GM19023 (cell line): ENCODE results near the gene FLG.
"Not testable (repeated sequence)": the region's sequence is repeated elsewhere in the genome, so short reads cannot be mapped to it uniquely, and the experiment has no call there.

Experiments used
- ATAC-seq: cut with Tn5 transposase; IDR thresholded peaks from one replicate; pipeline ENCODE4 v1.9.1; 2021; ENCODE audit warnings: mild to moderate bottlenecking, moderate library complexity; ENCODE audit not compliant: unreplicated experiment

Gene FLG

GRCh38 chr1:152325111-152325510 is at the start of gene FLG:
Gene FLG (minus strand): TSS chr1:152325239. CDS start chr1:152315456, 9,783 bp downstream.
- no peak for ATAC-seq

GRCh38 chr1:152374451-152374850 is 49.4 kb upstream of the FLG start:
- no peak for ATAC-seq

GRCh38 chr1:152372672-152373071 is 47.6 kb upstream of the FLG start:
- no peak for ATAC-seq

- ATAC-seq = no peak
Measured at GRCh38 chr1:152367436-152367835, 42.4 kb upstream of the FLG start.

GRCh38 chr1:152359906-152360305 is 34.9 kb upstream of the FLG start, which contains the start of gene FLG2:
Gene FLG2 (minus strand): TSS chr1:152360006. CDS start chr1:152358884, 1,122 bp downstream.
- ATAC-seq = no peak

GRCh38 chr1:152356736-152357135 is 31.7 kb upstream of the FLG start:
- no peak for ATAC-seq

GRCh38 chr1:152349611-152350010 is 24.6 kb upstream of the FLG start:
- ATAC-seq = no peak

GRCh38 chr1:152348447-152348846 is 23.4 kb upstream of the FLG start:
- no peak for ATAC-seq

- ATAC-seq = no peak
Measured at GRCh38 chr1:152347116-152347728, 22.2 kb upstream of the FLG start.

GRCh38 chr1:152344438-152344837 is 19.4 kb upstream of the FLG start:
- ATAC-seq = no peak

GRCh38 chr1:152343006-152343405 is 18.0 kb upstream of the FLG start:
- no peak for ATAC-seq

GRCh38 chr1:152335399-152335798 is 10.4 kb upstream of the FLG start:
- ATAC-seq = no peak

GRCh38 chr1:152328801-152329391 is 3.9 kb upstream of the FLG start:
- no peak for ATAC-seq

- no peak for ATAC-seq
Measured at GRCh38 chr1:152313970-152314369, 11.1 kb downstream of the FLG start.

- no peak for ATAC-seq
Measured at GRCh38 chr1:152313319-152313801, 11.7 kb downstream of the FLG start.

GRCh38 chr1:152312169-152312568 is 12.9 kb downstream of the FLG start:
- ATAC-seq = not testable (repeated sequence)

- no peak for ATAC-seq
Measured at GRCh38 chr1:152309955-152310354, 15.1 kb downstream of the FLG start.

GRCh38 chr1:152309320-152309901 is 15.6 kb downstream of the FLG start:
- not testable (repeated sequence) for ATAC-seq

GRCh38 chr1:152308758-152309157 is 16.3 kb downstream of the FLG start:
- ATAC-seq = not testable (repeated sequence)

- ATAC-seq = not testable (repeated sequence)
Measured at GRCh38 chr1:152307970-152308369, 17.1 kb downstream of the FLG start.

GRCh38 chr1:152306123-152306522 is 18.9 kb downstream of the FLG start:
- not testable (repeated sequence) for ATAC-seq

GRCh38 chr1:152304773-152305172 is 20.3 kb downstream of the FLG start:
- ATAC-seq = not testable (repeated sequence)
